Measurements from ENCODE around the gene CEP19.

The CEP19 gene

DNA sequence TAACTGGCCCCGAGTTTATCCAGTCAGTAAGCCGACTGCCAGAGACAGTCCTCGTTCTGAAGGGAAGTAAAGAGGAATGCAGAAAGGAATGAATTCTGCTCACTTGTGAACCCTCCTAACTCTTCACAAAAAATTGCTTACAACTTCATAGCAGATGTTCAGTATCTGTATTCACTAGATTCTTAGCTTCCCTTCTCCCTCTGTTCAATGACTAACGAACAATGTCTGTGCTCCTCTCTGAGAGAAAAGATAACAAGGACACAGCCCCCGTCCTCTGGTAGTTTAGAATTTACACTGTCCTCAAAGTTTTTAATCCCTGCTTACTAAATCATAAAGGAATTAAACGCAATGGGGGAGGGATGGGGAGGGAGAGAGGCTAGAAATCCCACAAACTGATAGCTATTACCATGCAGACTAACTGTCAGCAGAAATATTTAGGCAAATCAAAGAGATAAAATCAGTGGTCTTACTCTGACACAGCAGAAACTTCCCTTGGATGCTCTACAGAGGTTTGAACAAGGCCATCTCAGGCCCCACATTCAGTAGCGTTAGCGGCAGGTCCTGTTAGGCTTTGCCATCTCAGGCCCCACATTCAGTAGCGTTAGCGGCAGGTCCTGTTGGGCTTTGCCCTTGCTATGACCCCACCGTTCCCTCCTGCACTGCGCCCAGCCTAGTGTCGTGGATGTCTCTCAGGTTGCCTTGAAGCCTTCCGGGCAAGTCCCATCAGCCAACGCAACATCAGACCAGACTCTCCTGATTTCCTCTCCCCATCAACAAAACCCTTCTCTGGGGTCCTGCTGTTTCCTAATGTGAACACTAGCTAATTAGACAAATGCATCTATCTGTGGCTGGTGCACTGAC lies 49.1 kb downstream of the CEP19 start:
- no peak for DNase-seq

- DNase-seq = no peak
Measured at GRCh38 chr3:196662033-196662432, 50.0 kb downstream of the CEP19 start.

DNA sequence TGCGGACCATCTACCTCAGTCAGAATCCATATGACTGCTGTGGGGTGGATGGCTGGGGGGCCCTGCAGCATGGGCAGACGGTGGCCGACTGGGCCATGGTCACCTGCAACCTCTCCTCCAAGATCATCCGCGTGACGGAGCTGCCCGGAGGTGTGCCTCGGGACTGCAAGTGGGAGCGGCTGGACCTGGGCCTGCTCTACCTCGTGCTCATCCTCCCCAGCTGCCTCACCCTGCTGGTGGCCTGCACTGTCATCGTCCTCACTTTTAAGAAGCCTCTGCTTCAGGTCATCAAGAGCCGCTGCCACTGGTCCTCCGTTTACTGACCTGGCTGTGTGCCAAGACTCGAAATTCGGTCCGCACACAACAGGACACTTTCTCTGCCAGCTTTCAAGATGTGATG lies 50.6 kb downstream of the CEP19 start:
- DNase-seq = no peak

DNA sequence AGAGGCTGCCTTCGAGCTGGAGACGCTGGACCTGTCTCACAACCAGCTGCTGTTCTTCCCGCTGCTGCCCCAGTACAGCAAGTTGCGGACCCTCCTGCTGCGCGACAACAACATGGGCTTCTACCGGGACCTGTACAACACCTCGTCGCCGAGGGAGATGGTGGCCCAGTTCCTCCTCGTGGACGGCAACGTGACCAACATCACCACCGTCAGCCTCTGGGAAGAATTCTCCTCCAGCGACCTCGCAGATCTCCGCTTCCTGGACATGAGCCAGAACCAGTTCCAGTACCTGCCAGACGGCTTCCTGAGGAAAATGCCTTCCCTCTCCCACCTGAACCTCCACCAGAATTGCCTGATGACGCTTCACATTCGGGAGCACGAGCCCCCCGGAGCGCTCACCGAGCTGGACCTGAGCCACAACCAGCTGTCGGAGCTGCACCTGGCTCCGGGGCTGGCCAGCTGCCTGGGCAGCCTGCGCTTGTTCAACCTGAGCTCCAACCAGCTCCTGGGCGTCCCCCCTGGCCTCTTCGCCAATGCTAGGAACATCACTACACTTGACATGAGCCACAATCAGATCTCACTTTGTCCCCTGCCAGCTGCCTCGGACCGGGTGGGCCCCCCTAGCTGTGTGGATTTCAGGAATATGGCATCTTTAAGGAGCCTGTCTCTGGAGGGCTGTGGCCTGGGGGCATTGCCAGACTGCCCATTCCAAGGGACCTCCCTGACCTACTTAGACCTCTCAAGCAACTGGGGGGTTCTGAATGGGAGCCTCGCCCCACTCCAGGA lies 51.5 kb downstream of the CEP19 start:
- DNase-seq = no peak

- no peak for DNase-seq
Measured at GRCh38 chr3:196659901-196660351, 52.1 kb downstream of the CEP19 start.

Data from activated CD4-positive, alpha-beta T cell treated with anti-CD3 and anti-CD28 coated beads for 48 hours (primary cell).